ENCODE data around the gene GNG4. TPM values are rescaled to one million over a fixed set of nuclear protein-coding genes. Genes with fewer than 3 reads are reported as not detected.

The GNG4 gene
- total and polyA plus RNA-seq, 9 of the 15 experiments (the other 6 are each of a cell fraction or from before 2014, with no cell fraction given) = 0.06 to 0.58 (median 0.08) TPM; not detected in 4

DNA sequence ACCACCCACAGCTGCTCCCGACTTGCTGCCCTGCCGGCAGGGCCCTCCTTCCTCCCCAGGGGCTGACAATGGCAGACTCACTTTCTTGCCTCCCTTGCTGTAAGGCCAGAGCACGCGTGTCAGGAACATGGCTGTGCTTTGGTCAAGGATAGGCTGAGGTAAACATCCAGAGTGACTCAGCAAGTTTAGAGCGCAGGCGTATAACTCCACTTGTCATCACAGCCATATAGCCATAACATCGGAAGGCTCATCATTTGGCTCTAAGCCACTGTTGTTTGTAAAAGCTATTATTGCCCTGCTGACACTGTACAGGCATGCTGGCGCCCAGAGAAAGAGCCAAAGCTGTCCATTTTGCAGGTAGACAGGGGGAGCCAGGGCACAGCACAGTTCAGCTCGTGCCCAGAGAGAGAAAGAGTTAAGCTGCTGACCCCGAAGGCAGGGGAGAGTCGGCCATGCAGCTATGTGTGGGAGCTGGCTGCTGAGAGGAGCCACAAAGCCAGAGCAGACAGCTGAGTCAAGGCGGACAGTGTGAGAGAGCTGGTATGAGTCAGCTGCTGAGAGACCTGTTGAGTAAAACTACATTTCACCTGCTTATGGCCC is 60.6 kb downstream of the GNG4 start (continued):
- TF ChIP-seq SAFB2 (IDR thresholded peaks at IDR 0.05; ENCODE audit: borderline replicate concordance, low read depth, low read length, severe bottlenecking) = no peak
- TF ChIP-seq, protein P1, sequence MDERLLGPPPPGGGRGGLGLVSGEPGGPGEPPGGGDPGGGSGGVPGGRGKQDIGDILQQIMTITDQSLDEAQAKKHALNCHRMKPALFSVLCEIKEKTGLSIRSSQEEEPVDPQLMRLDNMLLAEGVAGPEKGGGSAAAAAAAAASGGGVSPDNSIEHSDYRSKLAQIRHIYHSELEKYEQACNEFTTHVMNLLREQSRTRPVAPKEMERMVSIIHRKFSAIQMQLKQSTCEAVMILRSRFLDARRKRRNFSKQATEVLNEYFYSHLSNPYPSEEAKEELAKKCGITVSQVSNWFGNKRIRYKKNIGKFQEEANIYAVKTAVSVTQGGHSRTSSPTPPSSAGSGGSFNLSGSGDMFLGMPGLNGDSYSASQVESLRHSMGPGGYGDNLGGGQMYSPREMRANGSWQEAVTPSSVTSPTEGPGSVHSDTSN (CRISPR knock-in tag; IDR thresholded peaks at IDR 0.05; ENCODE audit: low read depth) = no peak
- TF ChIP-seq, protein P1 (tag; conservative IDR thresholded peaks at IDR 0.05; ENCODE audit: low read depth) = peak; percentile 88

DNA sequence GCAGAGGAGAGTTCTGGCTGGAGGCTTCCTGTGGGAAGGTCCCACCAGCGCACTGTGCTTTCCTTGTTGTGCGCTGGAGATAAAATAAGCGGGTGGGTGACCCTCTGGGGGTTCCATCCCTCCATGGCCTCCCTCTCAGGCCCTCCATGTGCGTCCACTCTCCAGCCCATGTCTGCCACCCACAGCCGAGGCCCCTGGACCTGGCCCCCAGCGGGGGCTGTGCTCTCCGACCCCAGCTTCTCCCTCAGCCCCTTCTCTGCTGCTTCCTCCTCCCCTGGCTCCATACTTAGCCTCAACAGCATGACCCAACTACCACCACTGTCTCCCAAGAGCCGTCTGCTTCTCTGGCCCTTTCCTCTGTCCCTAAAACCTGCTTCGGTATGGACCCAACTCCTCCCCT is 61.4 kb downstream of the GNG4 start:
- H3K9me3 ChIP-seq (replicated peaks; ENCODE audit: control insufficient read depth, insufficient read depth, low read depth, low read length) = no peaks in the 10 kb centered on the region
- no peak for DNase-seq (ENCODE audit: extremely low read depth in 1 of 4, low spot score in 3 of 4)
- H3K36me3 ChIP-seq (ENCODE audit: control insufficient read depth, insufficient read depth, low read length) = no peaks in the 10 kb centered on the region
- no TSS peak for BruUV-seq (replicated peaks)
- in situ Hi-C loops (cut with MboI) = no loop called here
- no peak overlapping the region for H3K27ac ChIP-seq (ENCODE audit: extremely low read depth, low read depth, low read length)
- FAIRE-seq = no peak
- H3K9ac ChIP-seq (ENCODE audit: insufficient read depth in 1 of 2, low read depth in 2 of 2, low read length in 2 of 2) = no peak overlapping the region
- H4K20me1 ChIP-seq (replicated peaks; ENCODE audit: control insufficient read depth, insufficient read depth, low read length) = 0 out of 2 replicates have a peak, but pooled peaks cover 4% of the 10 kb centered on the region
- POLR2A ChIA-PET = interaction anchor here (0.6 to 1.1 kb wide), 4 partner anchors 83 to 619 kb away, joined by 3 read pairs; no protein-coding TSS in a partner anchor
- no peak for ATAC-seq
- intact Hi-C loops (cut with micrococcal nuclease) = no loop called here
- WGBS (ENCODE audit: insufficient coverage, low coverage, missing lambda C conversion rate) = 20% methylated on average over 8 of the region's 9 CpGs
- peak overlapping the region; percentile 78; the same call in 1 of the 2 replicates for H2AFZ ChIP-seq (ENCODE audit: low read depth, low read length)
- H3K4me2 ChIP-seq (ENCODE audit: insufficient read depth, low read length) = 0 out of 2 replicates have a peak overlapping the region, but pooled peaks have one; percentile 60
- H3K79me2 ChIP-seq (ENCODE audit: control insufficient read depth, insufficient read depth, low read length) = no peaks in the 10 kb centered on the region
- CTCF ChIA-PET (ENCODE audit: low intra/inter-chr PET ratio) = no interaction called here
- no peak overlapping the region for H3K4me3 ChIP-seq
- peaks cover 33 to 56% of the 10 kb centered on the region in 2 experiments for H3K27me3 ChIP-seq (ENCODE audit: control insufficient read depth in 2 of 2, insufficient read depth in 2 of 2, low read length in 2 of 2)
- peaks cover 15 to 18% of the 10 kb centered on the region in 2 experiments for H3K4me1 ChIP-seq (replicated peaks in 1 of 2; ENCODE audit: control insufficient read depth in 2 of 2, insufficient read depth in 2 of 2, low read length in 2 of 2)
- no peak for TF ChIP-seq PHF8 (IDR thresholded peaks at IDR 0.05; ENCODE audit: borderline replicate concordance, low read length)
- TF ChIP-seq SAFB2 (IDR thresholded peaks at IDR 0.05; ENCODE audit: borderline replicate concordance, low read depth, low read length, severe bottlenecking) = no peak
- TF ChIP-seq, protein P2, sequence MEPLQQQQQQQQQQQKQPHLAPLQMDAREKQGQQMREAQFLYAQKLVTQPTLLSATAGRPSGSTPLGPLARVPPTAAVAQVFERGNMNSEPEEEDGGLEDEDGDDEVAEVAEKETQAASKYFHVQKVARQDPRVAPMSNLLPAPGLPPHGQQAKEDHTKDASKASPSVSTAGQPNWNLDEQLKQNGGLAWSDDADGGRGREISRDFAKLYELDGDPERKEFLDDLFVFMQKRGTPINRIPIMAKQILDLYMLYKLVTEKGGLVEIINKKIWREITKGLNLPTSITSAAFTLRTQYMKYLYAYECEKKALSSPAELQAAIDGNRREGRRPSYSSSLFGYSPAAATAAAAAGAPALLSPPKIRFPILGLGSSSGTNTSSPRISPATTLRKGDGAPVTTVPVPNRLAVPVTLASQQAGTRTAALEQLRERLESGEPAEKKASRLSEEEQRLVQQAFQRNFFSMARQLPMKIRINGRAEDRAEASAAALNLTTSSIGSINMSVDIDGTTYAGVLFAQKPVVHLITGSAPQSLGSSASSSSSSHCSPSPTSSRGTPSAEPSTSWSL (CRISPR knock-in tag; IDR thresholded peaks at IDR 0.05; ENCODE audit: borderline replicate concordance) = no peak
- TF ChIP-seq NCOA6 (IDR thresholded peaks at IDR 0.05) = no peak
- TF ChIP-seq, protein P3, sequence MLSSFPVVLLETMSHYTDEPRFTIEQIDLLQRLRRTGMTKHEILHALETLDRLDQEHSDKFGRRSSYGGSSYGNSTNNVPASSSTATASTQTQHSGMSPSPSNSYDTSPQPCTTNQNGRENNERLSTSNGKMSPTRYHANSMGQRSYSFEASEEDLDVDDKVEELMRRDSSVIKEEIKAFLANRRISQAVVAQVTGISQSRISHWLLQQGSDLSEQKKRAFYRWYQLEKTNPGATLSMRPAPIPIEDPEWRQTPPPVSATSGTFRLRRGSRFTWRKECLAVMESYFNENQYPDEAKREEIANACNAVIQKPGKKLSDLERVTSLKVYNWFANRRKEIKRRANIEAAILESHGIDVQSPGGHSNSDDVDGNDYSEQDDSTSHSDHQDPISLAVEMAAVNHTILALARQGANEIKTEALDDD (IDR thresholded peaks at IDR 0.05) = no peak
- no peak for TF ChIP-seq YBX1 (IDR thresholded peaks at IDR 0.05)
- TF ChIP-seq, protein P4, sequence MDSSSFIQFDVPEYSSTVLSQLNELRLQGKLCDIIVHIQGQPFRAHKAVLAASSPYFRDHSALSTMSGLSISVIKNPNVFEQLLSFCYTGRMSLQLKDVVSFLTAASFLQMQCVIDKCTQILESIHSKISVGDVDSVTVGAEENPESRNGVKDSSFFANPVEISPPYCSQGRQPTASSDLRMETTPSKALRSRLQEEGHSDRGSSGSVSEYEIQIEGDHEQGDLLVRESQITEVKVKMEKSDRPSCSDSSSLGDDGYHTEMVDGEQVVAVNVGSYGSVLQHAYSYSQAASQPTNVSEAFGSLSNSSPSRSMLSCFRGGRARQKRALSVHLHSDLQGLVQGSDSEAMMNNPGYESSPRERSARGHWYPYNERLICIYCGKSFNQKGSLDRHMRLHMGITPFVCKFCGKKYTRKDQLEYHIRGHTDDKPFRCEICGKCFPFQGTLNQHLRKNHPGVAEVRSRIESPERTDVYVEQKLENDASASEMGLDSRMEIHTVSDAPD (CRISPR knock-in tag; IDR thresholded peaks at IDR 0.05) = no peak
- no peaks in the 10 kb centered on the region for H3K9me1 ChIP-seq (ENCODE audit: control insufficient read depth, insufficient read depth, low read length)

Measured in K562 (cell line).